ENCODE data around the gene CAMK2A.

Gene CAMK2A

DNA sequence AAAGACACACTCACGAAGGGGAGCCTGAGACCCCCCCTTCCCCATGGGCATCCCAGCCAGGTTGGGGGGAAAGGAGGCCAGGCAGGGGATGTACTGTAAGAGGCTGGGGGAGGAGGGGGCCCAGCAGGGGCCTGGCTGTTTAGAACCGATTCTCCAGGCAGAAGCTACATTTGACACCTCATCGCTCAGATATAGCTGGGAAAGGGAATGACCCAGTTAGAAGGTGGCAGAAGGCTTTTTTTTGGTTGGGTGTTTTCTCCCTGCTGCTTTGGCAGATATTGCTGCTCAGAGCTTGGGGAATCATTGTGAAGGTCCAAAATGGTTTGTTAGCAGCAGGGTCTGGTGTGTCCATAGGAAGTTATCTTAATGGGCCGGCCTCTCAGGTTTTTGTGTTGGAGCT is 117.0 kb downstream of the CAMK2A start:
- no peak overlapping the region for H3K27ac ChIP-seq
- no peak for DNase-seq (ENCODE audit: low spot score)
- H3K4me3 ChIP-seq, result no peak overlapping the region
- TF ChIP-seq, protein P1, sequence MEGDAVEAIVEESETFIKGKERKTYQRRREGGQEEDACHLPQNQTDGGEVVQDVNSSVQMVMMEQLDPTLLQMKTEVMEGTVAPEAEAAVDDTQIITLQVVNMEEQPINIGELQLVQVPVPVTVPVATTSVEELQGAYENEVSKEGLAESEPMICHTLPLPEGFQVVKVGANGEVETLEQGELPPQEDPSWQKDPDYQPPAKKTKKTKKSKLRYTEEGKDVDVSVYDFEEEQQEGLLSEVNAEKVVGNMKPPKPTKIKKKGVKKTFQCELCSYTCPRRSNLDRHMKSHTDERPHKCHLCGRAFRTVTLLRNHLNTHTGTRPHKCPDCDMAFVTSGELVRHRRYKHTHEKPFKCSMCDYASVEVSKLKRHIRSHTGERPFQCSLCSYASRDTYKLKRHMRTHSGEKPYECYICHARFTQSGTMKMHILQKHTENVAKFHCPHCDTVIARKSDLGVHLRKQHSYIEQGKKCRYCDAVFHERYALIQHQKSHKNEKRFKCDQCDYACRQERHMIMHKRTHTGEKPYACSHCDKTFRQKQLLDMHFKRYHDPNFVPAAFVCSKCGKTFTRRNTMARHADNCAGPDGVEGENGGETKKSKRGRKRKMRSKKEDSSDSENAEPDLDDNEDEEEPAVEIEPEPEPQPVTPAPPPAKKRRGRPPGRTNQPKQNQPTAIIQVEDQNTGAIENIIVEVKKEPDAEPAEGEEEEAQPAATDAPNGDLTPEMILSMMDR (IDR thresholded peaks at IDR 0.05), result no peak

DNA sequence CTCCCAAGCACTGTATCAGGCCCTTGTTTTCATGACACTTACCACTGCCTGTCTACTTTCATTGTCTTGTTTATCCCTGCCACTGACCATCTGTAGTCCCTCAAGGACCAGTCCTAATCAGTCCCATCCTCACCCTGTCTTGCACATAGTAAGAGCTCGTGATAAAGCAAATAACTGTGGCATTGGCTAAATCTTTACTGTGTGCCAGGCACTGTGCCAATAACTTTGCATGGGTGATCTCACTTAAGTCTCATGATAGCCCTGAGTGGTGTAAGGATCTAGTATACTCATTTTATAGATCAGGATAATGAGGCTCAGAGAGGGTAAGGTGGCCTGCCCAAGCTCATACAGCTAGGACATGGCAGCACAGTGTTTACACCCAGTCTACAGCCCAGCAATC is 117.4 kb downstream of the CAMK2A start:
- TF ChIP-seq, protein P1 (IDR thresholded peaks at IDR 0.05), result no peak
- Histone ChIP-seq H3K4me3 (no peak overlapping the region), H3K27ac (no peak overlapping the region)
- DNase-seq (ENCODE audit: low spot score), result no peak
